ENCODE measurements around the gene ARNT2. TPM values are rescaled to one million over a fixed set of nuclear protein-coding genes. Genes with fewer than 3 reads are reported as not detected.

Gene ARNT2
- total and polyA plus RNA-seq, 5 donors from 2014 or later, result not detected

DNA sequence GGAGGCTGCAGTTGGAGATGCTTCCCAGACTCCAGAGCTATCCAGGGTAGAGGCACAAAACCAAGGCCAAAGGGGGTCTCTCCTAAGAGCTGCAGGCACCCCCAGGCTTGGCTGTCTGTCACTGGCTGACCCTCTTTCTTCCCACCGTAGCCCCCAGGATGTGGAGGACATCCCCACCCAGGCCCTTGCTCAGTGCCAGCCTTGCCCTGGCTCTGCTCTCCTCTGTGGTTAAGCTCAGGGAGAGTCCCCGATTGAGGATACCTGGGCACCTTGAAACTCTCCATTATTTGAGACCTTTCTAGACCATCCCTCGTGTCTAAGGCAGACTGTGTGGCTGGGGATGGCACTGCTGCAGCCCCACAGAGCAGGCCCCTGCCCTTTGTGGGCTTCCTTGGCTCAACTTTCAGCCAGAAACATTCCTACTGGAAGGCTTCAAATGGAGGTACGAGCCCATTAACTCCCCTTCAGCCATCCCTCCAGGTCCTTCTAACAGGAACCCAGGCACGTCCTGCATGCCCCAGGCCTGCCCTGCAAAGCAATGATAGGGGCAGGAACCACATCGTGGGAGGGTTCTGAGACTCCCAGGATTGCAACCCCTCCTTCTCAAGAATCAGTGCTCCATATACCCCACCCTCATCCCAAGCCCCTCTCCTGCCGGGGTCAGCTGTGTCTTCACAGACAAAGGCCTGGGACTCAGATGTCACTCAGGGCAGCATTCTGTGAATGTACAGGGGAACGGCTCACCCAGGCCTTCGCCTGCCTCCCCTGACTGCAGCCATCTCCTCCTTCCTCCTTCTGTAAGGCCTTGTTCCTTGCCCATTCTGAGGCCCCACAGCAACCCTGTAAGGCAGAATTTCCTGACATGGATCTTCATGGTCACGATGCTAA lies 188.0 kb downstream of the ARNT2 start:
- Mint-ChIP-seq H3K27ac (no peak overlapping the region), H3K9me3 (no peaks in the 10 kb centered on the region)

GRCh38 chr15:80593486-80594030 lies 189.4 kb downstream of the ARNT2 start:
- H3K27me3 ChIP-seq (ENCODE audit: control insufficient read depth, insufficient read depth, low read length), result no peaks in the 10 kb centered on the region
- Mint-ChIP-seq H3K27me3 (no peaks in the 10 kb centered on the region), H3K4me1 (no peaks in the 10 kb centered on the region), H3K4me3 (no peak overlapping the region), H3K9me3 (no peaks in the 10 kb centered on the region), H3K36me3 (no peaks in the 10 kb centered on the region), H3K27ac (no peak overlapping the region)
- ATAC-seq (ENCODE audit: low read depth in 2 of 2) (no peak), DNase-seq (no peak)
- no peaks in the 10 kb centered on the region for H3K36me3 ChIP-seq (ENCODE audit: control insufficient read depth, insufficient read depth, low read length)
- no peaks in the 10 kb centered on the region for H3K4me1 ChIP-seq (ENCODE audit: control insufficient read depth, insufficient read depth, low read length, poor library complexity, severe bottlenecking)
- no peak overlapping the region for H3K4me3 ChIP-seq (ENCODE audit: low read depth, low read length)
- no peak overlapping the region for H3K27ac ChIP-seq (ENCODE audit: insufficient read depth, low read length, poor library complexity, severe bottlenecking)
- H3K9me3 ChIP-seq (ENCODE audit: control insufficient read depth in 2 of 2, low read length in 2 of 2), result no peaks in the 10 kb centered on the region

More for the DNA sequence above, 188.0 kb downstream of the ARNT2 start:
- Histone ChIP-seq H3K36me3 (ENCODE audit: control insufficient read depth, insufficient read depth, low read length) (no peaks in the 10 kb centered on the region), H3K27ac (ENCODE audit: insufficient read depth, low read length, poor library complexity, severe bottlenecking) (no peak overlapping the region), H3K4me1 (ENCODE audit: control insufficient read depth, insufficient read depth, low read length, poor library complexity, severe bottlenecking) (no peaks in the 10 kb centered on the region), H3K4me3 (ENCODE audit: low read depth, low read length) (no peak overlapping the region), H3K27me3 (ENCODE audit: control insufficient read depth, insufficient read depth, low read length) (no peaks in the 10 kb centered on the region), H3K9me3 (ENCODE audit: control insufficient read depth in 2 of 2, low read length in 2 of 2) (no peaks in the 10 kb centered on the region)
- ATAC-seq (ENCODE audit: low read depth in 2 of 2) (no peak), DNase-seq (no peak)
- Mint-ChIP-seq H3K4me1 (no peaks in the 10 kb centered on the region), H3K36me3 (no peaks in the 10 kb centered on the region), H3K27me3 (no peaks in the 10 kb centered on the region), H3K4me3 (no peak overlapping the region)

DNA sequence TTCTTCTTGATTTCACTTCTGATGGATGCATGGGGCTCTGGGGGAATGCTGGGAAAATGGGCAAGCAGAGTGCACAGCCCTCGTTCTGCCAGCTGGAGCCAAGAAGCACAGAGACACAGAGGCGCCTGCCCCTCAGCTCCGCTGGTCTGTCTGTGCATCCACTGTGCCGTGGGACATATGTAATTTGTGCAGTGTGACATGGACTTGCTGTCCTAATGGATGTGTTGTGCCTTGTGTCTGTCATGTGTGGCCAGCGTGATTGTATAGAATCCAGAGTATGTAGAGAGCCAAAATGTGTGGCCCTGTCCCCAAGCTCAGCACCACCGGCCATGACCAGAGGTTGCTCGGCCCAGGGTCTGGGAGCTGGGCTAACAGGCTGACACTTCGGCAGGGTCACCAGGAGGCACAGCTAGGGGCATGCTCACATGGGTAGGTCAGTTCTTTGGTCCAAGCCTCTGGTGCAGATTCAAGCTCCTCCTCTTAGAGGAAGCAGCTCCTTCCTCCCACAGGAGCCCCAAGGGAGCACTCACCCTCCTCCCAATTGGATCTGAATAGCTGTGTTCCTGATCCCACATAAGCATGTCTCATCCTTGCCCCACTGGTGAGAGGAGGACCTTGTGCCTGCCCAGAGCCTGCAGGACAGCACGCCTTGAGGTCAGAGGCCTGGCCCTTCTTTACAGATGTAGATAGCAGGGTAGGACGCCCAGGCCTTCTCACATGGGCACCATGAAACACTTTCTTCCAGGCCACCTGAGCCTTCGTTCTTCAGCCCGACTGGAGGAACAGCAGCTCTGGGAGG lies 190.1 kb downstream of the ARNT2 start:
- ATAC-seq (ENCODE audit: low read depth in 2 of 2) (no peak), DNase-seq (no peak)
- Mint-ChIP-seq H3K27ac (peak overlapping the region in 1 of 3 donors; percentile 54), H3K4me3 (no peak overlapping the region), H3K36me3 (no peaks in the 10 kb centered on the region), H3K4me1 (no peaks in the 10 kb centered on the region), H3K9me3 (no peaks in the 10 kb centered on the region), H3K27me3 (no peaks in the 10 kb centered on the region)
- no peak overlapping the region for H3K27ac ChIP-seq (ENCODE audit: insufficient read depth, low read length, poor library complexity, severe bottlenecking)
- no peaks in the 10 kb centered on the region for H3K36me3 ChIP-seq (ENCODE audit: control insufficient read depth, insufficient read depth, low read length)
- no peak overlapping the region for H3K4me3 ChIP-seq (ENCODE audit: low read depth, low read length)
- H3K9me3 ChIP-seq (ENCODE audit: control insufficient read depth in 2 of 2, low read length in 2 of 2), result no peaks in the 10 kb centered on the region
- H3K27me3 ChIP-seq (ENCODE audit: control insufficient read depth, insufficient read depth, low read length), result no peaks in the 10 kb centered on the region
- no peaks in the 10 kb centered on the region for H3K4me1 ChIP-seq (ENCODE audit: control insufficient read depth, insufficient read depth, low read length, poor library complexity, severe bottlenecking)

- Mint-ChIP-seq H3K27me3 (peaks cover 6% of the 10 kb centered on the region), H3K9me3 (peaks cover 0 to 4% (median 0%) of the 10 kb centered on the region in 7 donors), H3K4me3 (no peak overlapping the region), H3K4me1 (no peaks in the 10 kb centered on the region), H3K27ac (peak overlapping the region in 1 of 3 donors; percentile 54), H3K36me3 (no peaks in the 10 kb centered on the region)
- H3K4me1 ChIP-seq (ENCODE audit: control insufficient read depth, insufficient read depth, low read length, poor library complexity, severe bottlenecking), result no peaks in the 10 kb centered on the region
- DNase-seq (no peak), ATAC-seq (ENCODE audit: low read depth in 2 of 2) (no peak)
- H3K9me3 ChIP-seq (ENCODE audit: control insufficient read depth in 2 of 2, low read length in 2 of 2), result no peaks in the 10 kb centered on the region
- no peak overlapping the region for H3K27ac ChIP-seq (ENCODE audit: insufficient read depth, low read length, poor library complexity, severe bottlenecking)
- H3K36me3 ChIP-seq (ENCODE audit: control insufficient read depth, insufficient read depth, low read length), result no peaks in the 10 kb centered on the region
- H3K4me3 ChIP-seq (ENCODE audit: low read depth, low read length), result no peak overlapping the region
- H3K27me3 ChIP-seq (ENCODE audit: control insufficient read depth, insufficient read depth, low read length), result no peaks in the 10 kb centered on the region
Measured at GRCh38 chr15:80595396-80595795, 191.2 kb downstream of the ARNT2 start.

- peaks cover 0 to 4% (median 0%) of the 10 kb centered on the region in 7 donors for H3K9me3 Mint-ChIP-seq
- H3K4me3 ChIP-seq (ENCODE audit: low read depth, low read length), result no peak overlapping the region
- H3K36me3 ChIP-seq (ENCODE audit: control insufficient read depth, insufficient read depth, low read length), result no peaks in the 10 kb centered on the region
- peaks cover 6% of the 10 kb centered on the region for H3K27me3 Mint-ChIP-seq
- H3K4me3 Mint-ChIP-seq, result no peak overlapping the region
- no peak overlapping the region for H3K27ac Mint-ChIP-seq
- DNase-seq (no peak), ATAC-seq (ENCODE audit: low read depth in 2 of 2) (no peak)
- H3K27me3 ChIP-seq (ENCODE audit: control insufficient read depth, insufficient read depth, low read length), result no peaks in the 10 kb centered on the region
- no peaks in the 10 kb centered on the region for H3K9me3 ChIP-seq (ENCODE audit: control insufficient read depth in 2 of 2, low read length in 2 of 2)
- no peaks in the 10 kb centered on the region for H3K4me1 ChIP-seq (ENCODE audit: control insufficient read depth, insufficient read depth, low read length, poor library complexity, severe bottlenecking)
- H3K27ac ChIP-seq (ENCODE audit: insufficient read depth, low read length, poor library complexity, severe bottlenecking), result no peak overlapping the region
- H3K36me3 Mint-ChIP-seq, result no peaks in the 10 kb centered on the region
- H3K4me1 Mint-ChIP-seq, result no peaks in the 10 kb centered on the region
Measured at GRCh38 chr15:80596521-80596976, 192.4 kb downstream of the ARNT2 start.

DNA sequence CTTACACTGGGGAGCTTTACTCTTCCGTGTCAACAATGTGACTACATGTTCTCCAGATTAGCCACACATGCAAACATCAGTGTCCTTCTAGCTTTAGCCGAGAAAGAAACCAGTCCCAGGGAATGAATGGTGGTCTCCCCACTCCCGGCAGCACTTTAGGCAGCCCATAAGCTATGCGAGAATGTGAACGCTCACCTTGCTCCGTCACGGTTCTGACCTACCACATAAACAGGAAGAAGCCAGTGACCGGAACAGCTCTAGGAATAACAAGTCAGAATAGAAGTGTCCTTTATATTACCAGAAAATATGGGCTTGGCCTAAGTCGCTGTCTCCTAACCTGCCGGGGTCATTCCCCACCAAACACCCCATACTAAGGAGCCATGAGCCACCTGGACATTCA lies 192.9 kb downstream of the ARNT2 start:
- H3K36me3 Mint-ChIP-seq, result no peaks in the 10 kb centered on the region
- no peak overlapping the region for H3K27ac ChIP-seq (ENCODE audit: insufficient read depth, low read length, poor library complexity, severe bottlenecking)
- no peak overlapping the region for H3K27ac Mint-ChIP-seq
- no peaks in the 10 kb centered on the region for H3K4me1 Mint-ChIP-seq
- no peaks in the 10 kb centered on the region for H3K4me1 ChIP-seq (ENCODE audit: control insufficient read depth, insufficient read depth, low read length, poor library complexity, severe bottlenecking)
- H3K27me3 ChIP-seq (ENCODE audit: control insufficient read depth, insufficient read depth, low read length), result no peaks in the 10 kb centered on the region
- peaks cover 0 to 4% (median 0%) of the 10 kb centered on the region in 7 donors for H3K9me3 Mint-ChIP-seq
- no peak overlapping the region for H3K4me3 ChIP-seq (ENCODE audit: low read depth, low read length)
- ATAC-seq (ENCODE audit: low read depth in 2 of 2) (no peak), DNase-seq (no peak)
- no peaks in the 10 kb centered on the region for H3K9me3 ChIP-seq (ENCODE audit: control insufficient read depth in 2 of 2, low read length in 2 of 2)
- H3K36me3 ChIP-seq (ENCODE audit: control insufficient read depth, insufficient read depth, low read length), result no peaks in the 10 kb centered on the region
- H3K27me3 Mint-ChIP-seq, result peaks cover 6% of the 10 kb centered on the region
- no peak overlapping the region for H3K4me3 Mint-ChIP-seq

- no peak overlapping the region for H3K4me3 Mint-ChIP-seq
- DNase-seq, result no peak
- Histone ChIP-seq H3K36me3 (ENCODE audit: control insufficient read depth, insufficient read depth, low read length) (no peaks in the 10 kb centered on the region), H3K4me1 (ENCODE audit: control insufficient read depth, insufficient read depth, low read length, poor library complexity, severe bottlenecking) (no peaks in the 10 kb centered on the region), H3K27me3 (ENCODE audit: control insufficient read depth, insufficient read depth, low read length) (no peaks in the 10 kb centered on the region), H3K4me3 (ENCODE audit: low read depth, low read length) (no peak overlapping the region), H3K27ac (ENCODE audit: insufficient read depth, low read length, poor library complexity, severe bottlenecking) (no peak overlapping the region), H3K9me3 (ENCODE audit: control insufficient read depth in 2 of 2, low read length in 2 of 2) (no peaks in the 10 kb centered on the region)
- H3K27ac Mint-ChIP-seq, result no peak overlapping the region
- peaks cover 6% of the 10 kb centered on the region for H3K27me3 Mint-ChIP-seq
- H3K36me3 Mint-ChIP-seq, result no peaks in the 10 kb centered on the region
- no peak for ATAC-seq (ENCODE audit: low read depth in 2 of 2)
- no peaks in the 10 kb centered on the region for H3K4me1 Mint-ChIP-seq
- H3K9me3 Mint-ChIP-seq, result peaks cover 0 to 4% (median 0%) of the 10 kb centered on the region in 7 donors
Measured at GRCh38 chr15:80599359-80599758, 195.2 kb downstream of the ARNT2 start.
